ENCODE data around the gene MYO18A. TPM values are rescaled to one million over a fixed set of nuclear protein-coding genes. Genes with fewer than 3 reads are reported as not detected.

The MYO18A gene
- total RNA-seq, 3 donors from 2014 or later (not counting 1 experiment from before 2014, with no cell fraction given) = 110 to 117 (median 115) TPM

DNA sequence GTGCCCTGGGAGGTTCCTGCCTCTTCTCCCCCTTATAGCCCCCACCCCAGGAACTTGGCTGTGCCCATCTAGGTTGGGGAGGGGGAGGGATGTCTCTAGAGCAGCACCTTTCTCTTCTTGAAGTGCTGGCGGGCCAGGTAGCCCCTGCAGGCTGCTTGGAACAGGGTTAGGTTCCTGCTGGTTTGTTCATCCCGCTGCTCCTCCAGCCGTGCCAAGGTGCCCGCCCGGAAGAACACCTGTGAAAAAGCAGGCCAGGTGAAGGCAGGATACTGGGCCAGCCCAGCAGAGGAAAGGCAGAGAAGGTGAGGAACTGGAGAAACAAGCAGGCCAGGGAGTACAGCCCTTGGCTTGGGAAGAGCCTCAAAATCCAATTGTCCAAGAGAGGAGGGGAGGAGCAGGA is 80.7 kb downstream of the MYO18A start:
- no peak overlapping the region for H3K27ac ChIP-seq (ENCODE audit: low read length)
- H3K9me3 ChIP-seq (ENCODE audit: control insufficient read depth, insufficient read depth, low read length) = no peaks in the 10 kb centered on the region
- ATAC-seq (no peak), DNase-seq (no peak)
- Mint-ChIP-seq H3K4me3 (no peak overlapping the region), H3K4me1 (no peaks in the 10 kb centered on the region), H3K9me3 (no peaks in the 10 kb centered on the region), H3K36me3 (peaks cover 12% of the 10 kb centered on the region), H3K27ac (peak overlapping the region in 1 of 2 donors; percentile 59), H3K27me3 (ENCODE audit: low read depth in 2 of 2) (no peaks in the 10 kb centered on the region)
- no peaks in the 10 kb centered on the region for H3K4me1 ChIP-seq (ENCODE audit: control insufficient read depth, insufficient read depth, low read length)
- H3K27me3 ChIP-seq (ENCODE audit: control insufficient read depth, insufficient read depth, low read length) = no peaks in the 10 kb centered on the region
- intact Hi-C loops (cut with micrococcal nuclease) = no loop called here
- peaks cover 88% of the 10 kb centered on the region for H3K36me3 ChIP-seq (ENCODE audit: control insufficient read depth, insufficient read depth, low read length)
- WGBS (ENCODE audit: insufficient coverage) = 99% methylated on average over 5 of the region's 5 CpGs
- TF ChIP-seq, protein P1, sequence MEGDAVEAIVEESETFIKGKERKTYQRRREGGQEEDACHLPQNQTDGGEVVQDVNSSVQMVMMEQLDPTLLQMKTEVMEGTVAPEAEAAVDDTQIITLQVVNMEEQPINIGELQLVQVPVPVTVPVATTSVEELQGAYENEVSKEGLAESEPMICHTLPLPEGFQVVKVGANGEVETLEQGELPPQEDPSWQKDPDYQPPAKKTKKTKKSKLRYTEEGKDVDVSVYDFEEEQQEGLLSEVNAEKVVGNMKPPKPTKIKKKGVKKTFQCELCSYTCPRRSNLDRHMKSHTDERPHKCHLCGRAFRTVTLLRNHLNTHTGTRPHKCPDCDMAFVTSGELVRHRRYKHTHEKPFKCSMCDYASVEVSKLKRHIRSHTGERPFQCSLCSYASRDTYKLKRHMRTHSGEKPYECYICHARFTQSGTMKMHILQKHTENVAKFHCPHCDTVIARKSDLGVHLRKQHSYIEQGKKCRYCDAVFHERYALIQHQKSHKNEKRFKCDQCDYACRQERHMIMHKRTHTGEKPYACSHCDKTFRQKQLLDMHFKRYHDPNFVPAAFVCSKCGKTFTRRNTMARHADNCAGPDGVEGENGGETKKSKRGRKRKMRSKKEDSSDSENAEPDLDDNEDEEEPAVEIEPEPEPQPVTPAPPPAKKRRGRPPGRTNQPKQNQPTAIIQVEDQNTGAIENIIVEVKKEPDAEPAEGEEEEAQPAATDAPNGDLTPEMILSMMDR (IDR thresholded peaks at IDR 0.05) = no peak
- no peak overlapping the region for H3K4me3 ChIP-seq (ENCODE audit: low read length)

DNA sequence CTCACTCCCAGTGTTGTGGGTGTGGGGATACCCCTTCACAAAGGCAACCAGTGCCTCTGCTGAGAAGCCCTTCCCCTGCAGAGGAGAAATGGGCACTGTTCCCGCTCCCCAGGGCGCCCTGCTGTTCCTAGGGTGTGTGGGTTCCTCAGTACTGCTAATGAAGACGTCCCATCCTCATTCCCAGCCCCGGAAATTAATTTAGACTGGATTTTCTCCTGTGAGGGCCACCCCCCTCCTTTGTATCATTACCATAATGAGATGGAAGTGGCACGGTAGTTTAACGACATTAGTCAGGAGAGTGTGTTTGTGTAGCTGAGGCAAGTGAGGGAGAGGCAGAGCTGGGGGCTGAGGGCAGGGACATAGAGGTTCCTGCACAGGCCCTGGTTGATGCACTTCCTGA is 84.1 kb downstream of the MYO18A start:
- no peaks in the 10 kb centered on the region for H3K4me1 ChIP-seq (ENCODE audit: control insufficient read depth, insufficient read depth, low read length)
- no peak overlapping the region for H3K27ac ChIP-seq (ENCODE audit: low read length)
- H3K27ac Mint-ChIP-seq = peak overlapping the region in 1 of 2 donors; percentile 4
- H3K4me3 Mint-ChIP-seq = no peak overlapping the region
- peaks cover 90% of the 10 kb centered on the region for H3K36me3 ChIP-seq (ENCODE audit: control insufficient read depth, insufficient read depth, low read length)
- no peaks in the 10 kb centered on the region for H3K27me3 ChIP-seq (ENCODE audit: control insufficient read depth, insufficient read depth, low read length)
- WGBS (ENCODE audit: insufficient coverage) = 95% methylated on average over 4 of the region's 6 CpGs
- H3K4me3 ChIP-seq (ENCODE audit: low read length) = no peak overlapping the region
- H3K4me1 Mint-ChIP-seq = no peaks in the 10 kb centered on the region
- TF ChIP-seq, protein P1 (IDR thresholded peaks at IDR 0.05) = no peak
- ATAC-seq = no peak
- H3K36me3 Mint-ChIP-seq = peaks cover 7% of the 10 kb centered on the region
- H3K27me3 Mint-ChIP-seq (ENCODE audit: low read depth in 2 of 2) = no peaks in the 10 kb centered on the region
- no peaks in the 10 kb centered on the region for H3K9me3 ChIP-seq (ENCODE audit: control insufficient read depth, insufficient read depth, low read length)
- DNase-seq = no peak
- intact Hi-C loops (cut with micrococcal nuclease) = no loop called here
- no peaks in the 10 kb centered on the region for H3K9me3 Mint-ChIP-seq

DNA sequence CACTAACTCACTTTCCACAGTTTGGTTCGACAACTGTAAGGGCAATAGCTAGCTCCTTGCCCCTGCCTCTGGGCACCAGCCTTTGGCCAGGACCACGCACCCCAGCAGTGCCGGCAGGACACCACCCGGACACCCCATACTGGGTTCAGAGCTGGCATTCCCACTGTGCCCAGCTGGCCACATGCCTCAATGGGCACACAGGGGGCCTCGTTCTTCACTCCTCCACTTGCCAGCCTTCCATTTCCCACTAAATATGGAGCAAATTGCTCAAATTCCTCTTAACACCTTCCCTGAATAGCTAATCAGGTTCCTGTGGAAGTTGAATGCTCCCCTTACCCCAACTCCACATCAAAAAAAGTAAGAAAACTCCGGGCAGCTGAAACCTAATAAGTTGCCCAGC is 84.8 kb downstream of the MYO18A start:
- Histone ChIP-seq H3K36me3 (ENCODE audit: control insufficient read depth, insufficient read depth, low read length) (peaks cover 93% of the 10 kb centered on the region), H3K4me1 (ENCODE audit: control insufficient read depth, insufficient read depth, low read length) (no peaks in the 10 kb centered on the region), H3K27me3 (ENCODE audit: control insufficient read depth, insufficient read depth, low read length) (no peaks in the 10 kb centered on the region), H3K9me3 (ENCODE audit: control insufficient read depth, insufficient read depth, low read length) (no peaks in the 10 kb centered on the region), H3K4me3 (ENCODE audit: low read length) (no peak overlapping the region), H3K27ac (ENCODE audit: low read length) (no peak overlapping the region)
- H3K9me3 Mint-ChIP-seq = no peaks in the 10 kb centered on the region
- no peak for DNase-seq
- intact Hi-C loops (cut with micrococcal nuclease) = no loop called here
- H3K4me3 Mint-ChIP-seq = no peak overlapping the region
- H3K27me3 Mint-ChIP-seq (ENCODE audit: low read depth in 2 of 2) = no peaks in the 10 kb centered on the region
- TF ChIP-seq, protein P1 (IDR thresholded peaks at IDR 0.05) = no peak
- peak overlapping the region in 1 of 2 donors; percentile 4 for H3K27ac Mint-ChIP-seq
- no peak for ATAC-seq
- H3K4me1 Mint-ChIP-seq = no peaks in the 10 kb centered on the region
- WGBS (ENCODE audit: insufficient coverage) = 97% methylated on average over 6 of the region's 6 CpGs
- H3K36me3 Mint-ChIP-seq = peaks cover 7% of the 10 kb centered on the region

DNA sequence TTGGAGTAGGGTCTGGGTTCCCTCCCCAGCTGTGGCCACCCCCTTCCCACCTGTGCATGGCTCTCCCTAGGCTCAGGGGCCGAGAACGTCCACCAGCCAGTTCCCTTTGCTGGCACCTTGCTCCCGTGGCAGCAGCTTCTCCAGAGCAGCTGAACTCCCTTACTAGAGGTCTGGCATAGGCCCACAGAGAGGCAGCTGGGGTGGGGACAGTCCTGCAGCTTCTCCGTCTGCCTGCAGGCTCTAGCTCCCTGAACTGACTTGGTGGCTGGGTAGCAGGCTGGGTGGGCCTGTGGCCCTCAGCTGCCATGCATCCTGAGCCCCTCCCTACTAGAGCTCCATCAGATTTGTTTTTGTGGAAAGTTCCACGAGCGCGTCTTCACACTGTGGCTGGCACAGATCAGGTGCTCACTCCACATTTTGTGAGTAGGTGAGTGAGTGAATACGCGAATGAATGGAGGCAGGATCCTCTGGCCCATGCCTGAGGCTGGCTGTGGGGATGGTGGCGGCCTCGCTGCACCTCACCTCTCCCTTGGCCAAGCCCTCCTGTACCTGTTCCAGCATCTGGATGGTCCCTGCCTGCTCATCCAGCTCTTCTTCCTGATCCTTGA is 86.0 kb downstream of the MYO18A start:
- no peaks in the 10 kb centered on the region for H3K9me3 ChIP-seq (ENCODE audit: control insufficient read depth, insufficient read depth, low read length)
- H3K27ac ChIP-seq (ENCODE audit: low read length) = no peak overlapping the region
- no peaks in the 10 kb centered on the region for H3K27me3 ChIP-seq (ENCODE audit: control insufficient read depth, insufficient read depth, low read length)
- Mint-ChIP-seq H3K4me3 (no peak overlapping the region), H3K4me1 (no peaks in the 10 kb centered on the region), H3K27me3 (ENCODE audit: low read depth in 2 of 2) (no peaks in the 10 kb centered on the region), H3K36me3 (peaks cover 12% of the 10 kb centered on the region), H3K27ac (no peak overlapping the region), H3K9me3 (no peaks in the 10 kb centered on the region)
- H3K36me3 ChIP-seq (ENCODE audit: control insufficient read depth, insufficient read depth, low read length) = peaks cover 96% of the 10 kb centered on the region
- H3K4me3 ChIP-seq (ENCODE audit: low read length) = no peak overlapping the region
- no peak for DNase-seq
- TF ChIP-seq, protein P1 (IDR thresholded peaks at IDR 0.05) = no peak
- intact Hi-C loops (cut with micrococcal nuclease) = no loop called here
- no peaks in the 10 kb centered on the region for H3K4me1 ChIP-seq (ENCODE audit: control insufficient read depth, insufficient read depth, low read length)
- 97% methylated on average over 11 of the region's 11 CpGs for WGBS (ENCODE audit: insufficient coverage)
- ATAC-seq = no peak

Measured in natural killer cell (primary cell).